Stimulated activated CD8-positive, alpha-beta memory T cell treated with anti-CD3 and anti-CD28 coated beads, Interleukin-2, amount 100 ng/mL, for 1 hour (primary cell): ENCODE data around the gene ADPRM.
"Not testable (repeated sequence)": the region's sequence is repeated elsewhere in the genome, so short reads cannot be mapped to it uniquely, and the experiment has no call there.

Source experiments
- DNase-seq, 2 donors: peaks; one replicate each; pipeline ENCODE4 v3.0.0-alpha.2; 2020; ENCODE audit warnings: low read depth in 2 of 2

The ADPRM gene

DNA sequence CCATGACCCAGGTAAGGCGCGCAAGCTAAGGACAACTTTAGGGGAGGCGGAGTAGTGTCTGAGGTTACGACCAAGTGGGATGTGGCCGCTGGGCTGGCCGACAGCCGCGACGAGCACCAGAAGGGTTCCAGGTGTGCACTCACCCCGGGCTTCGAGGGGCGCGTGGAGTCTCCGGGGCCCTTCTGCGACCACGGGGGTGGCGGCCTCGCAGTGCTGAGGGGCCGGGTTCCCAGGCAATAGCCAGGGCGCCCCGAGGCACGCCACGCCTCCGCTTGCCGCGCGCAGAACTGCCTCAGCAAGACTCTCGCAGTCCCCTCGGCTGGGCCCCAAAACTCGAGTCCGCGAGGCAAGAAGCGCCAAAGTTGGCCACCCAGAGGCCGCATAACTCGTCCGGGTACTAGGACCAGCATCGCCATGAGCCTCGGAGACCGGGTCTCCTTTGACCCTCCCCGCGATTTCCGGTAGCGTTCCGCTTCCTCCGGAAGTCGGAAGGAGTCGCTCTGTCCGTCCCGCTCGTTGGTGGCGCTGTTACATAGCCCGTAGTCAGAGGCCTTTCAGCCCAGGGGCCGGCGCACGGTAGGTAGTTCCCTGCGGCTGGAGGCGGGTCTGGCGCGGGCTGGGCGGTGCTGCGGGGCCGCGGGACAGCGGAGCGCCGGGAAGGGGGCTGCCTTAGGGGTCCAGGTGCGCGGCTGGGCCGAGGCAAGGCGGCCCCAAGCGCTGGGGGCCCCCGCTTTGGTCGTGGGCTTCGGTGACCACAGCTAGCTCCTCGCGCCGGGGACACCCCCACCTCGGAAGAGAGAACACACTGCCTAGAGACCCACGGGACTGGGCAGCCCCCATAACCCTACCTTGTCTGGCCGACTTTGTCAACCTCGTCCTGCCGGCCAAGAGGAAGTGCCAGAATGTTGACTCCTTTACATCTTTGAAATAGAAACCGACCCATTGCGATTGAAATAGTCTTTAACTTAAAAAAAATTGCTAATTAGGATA lies at the start of gene ADPRM, which contains the start of gene SCO1:
TSS of gene ADPRM (plus strand) at position 503 of the 990 bp plus-strand sequence. CDS start 7,333 bp downstream, outside the sequence.
TSS of gene SCO1 (minus strand) at position 442 of the 990 bp plus-strand sequence. CDS start at position 416, 26 bp downstream.
- peak; percentile 76 to 83 for DNase-seq

- no peak for DNase-seq
Observed at GRCh38 chr17:10648381-10648780, 49.0 kb upstream of the ADPRM start.

- DNase-seq = no peak
Observed at GRCh38 chr17:10648956-10649355, 48.4 kb upstream of the ADPRM start.

- no peak for DNase-seq
Observed at GRCh38 chr17:10649602-10650001, 47.8 kb upstream of the ADPRM start.

DNA sequence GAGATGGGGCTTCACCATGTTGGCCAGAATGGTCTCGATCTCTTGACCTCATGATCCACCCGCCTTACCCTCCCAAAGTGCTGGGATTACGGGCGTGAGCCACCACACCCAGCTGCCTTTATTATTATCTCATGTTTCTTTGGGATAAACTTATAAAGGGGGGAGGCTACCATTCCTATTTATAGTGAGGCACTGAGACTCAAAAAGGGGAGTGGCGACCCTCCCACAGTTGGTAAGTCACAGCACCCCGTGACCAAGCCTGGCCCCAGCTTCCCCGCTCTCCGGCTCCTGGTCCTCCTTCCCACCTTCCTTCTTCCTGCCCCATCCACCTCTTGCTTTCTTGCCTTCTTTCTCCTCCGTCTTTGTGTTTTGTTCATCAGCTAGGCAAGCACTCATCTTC lies 45.5 kb upstream of the ADPRM start:
- DNase-seq = no peak

- DNase-seq = no peak
Observed at GRCh38 chr17:10652984-10653659, 44.3 kb upstream of the ADPRM start.

DNA sequence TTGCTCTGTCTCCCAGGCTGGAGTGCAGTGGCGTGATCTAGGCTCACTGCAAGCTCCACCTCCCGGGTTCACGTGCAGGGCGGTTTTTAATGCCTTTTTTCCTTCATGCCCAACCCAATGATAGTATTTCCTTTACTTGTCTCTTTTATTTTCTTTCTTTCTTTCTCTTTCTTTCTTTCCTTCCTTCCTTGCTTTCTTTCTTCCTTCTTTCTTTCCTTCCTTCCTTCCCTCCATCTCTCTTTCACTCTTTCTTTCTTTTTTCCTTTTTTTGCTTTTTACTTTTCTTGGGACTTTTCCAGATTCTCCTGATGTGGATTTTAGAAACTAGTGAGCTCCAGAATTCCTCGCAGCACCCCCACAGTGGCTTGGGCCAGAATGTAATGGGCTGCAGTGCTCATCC lies 43.4 kb upstream of the ADPRM start:
- no peak for DNase-seq

DNA sequence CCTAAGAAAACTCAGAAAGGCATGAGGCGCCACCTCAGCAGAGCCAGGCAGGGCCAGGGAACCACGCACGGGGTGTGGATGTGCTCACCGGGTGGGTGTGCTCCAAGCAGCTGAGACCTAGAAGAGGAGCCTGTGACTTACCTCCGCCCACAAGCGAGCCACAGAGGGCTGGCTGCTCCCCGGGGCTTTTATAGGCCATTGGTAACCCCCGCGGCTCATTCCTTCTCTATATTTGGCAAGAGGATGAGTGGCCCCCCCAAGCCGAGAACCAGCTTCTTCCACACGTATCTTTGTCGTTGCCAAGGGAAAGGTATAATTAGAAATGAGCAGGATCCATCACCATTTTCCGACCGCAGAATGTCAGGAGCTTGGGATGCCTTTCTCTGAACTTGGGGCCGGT lies 40.2 kb upstream of the ADPRM start, which contains the start of gene MYH3:
TSS of gene MYH3 (minus strand) at position 162 of the 400 bp plus-strand sequence. CDS start 2,245 bp downstream, outside the sequence.
- DNase-seq = no peak

DNA sequence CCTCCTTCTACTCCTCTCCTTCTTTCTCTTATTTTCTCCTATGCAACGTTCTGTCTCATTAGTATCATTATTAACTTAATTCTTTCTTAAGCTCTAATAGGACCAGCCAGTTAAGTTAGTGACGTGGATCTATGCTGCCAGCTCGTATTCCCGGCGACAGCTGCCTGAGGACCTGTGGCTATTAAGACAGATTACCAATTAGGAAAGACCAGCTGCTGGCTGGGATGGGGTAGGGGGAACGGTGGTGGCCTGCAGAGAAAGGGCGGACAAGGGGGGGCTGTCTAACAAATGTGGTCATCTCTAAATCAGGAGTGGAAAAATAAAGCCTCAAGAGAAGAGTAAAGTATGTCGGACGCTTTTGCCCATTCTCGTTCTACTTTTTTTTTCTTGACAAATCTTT lies 39.5 kb upstream of the ADPRM start:
- no peak for DNase-seq

- no peak for DNase-seq
Observed at GRCh38 chr17:10661437-10661836, 36.0 kb upstream of the ADPRM start.

GRCh38 chr17:10663231-10663630 lies 34.2 kb upstream of the ADPRM start:
- DNase-seq = no peak

GRCh38 chr17:10664571-10664970 lies 32.8 kb upstream of the ADPRM start:
- DNase-seq = no peak

GRCh38 chr17:10666906-10667305 lies 30.5 kb upstream of the ADPRM start:
- no peak for DNase-seq

DNA sequence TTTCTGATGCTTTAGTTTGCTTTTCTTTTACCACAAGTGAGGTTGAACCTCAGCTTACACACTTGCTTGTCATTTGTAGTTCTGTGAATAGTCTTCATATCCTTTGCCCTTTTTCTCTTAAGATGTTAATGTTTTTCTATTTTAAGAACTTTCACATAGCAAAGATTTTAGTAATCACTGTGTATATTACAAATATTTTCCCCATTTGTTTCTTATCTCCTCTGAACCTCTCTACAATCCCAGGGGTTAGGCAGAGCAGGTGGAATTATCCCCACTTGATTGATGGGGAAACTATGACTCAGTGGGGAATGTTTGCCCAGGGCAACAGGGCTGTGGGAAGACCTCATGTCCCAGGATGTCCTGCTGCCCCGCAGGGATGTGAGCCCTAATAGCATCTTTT lies 28.6 kb upstream of the ADPRM start:
- no peak for DNase-seq

- DNase-seq = no peak
Observed at GRCh38 chr17:10673312-10673711, 24.1 kb upstream of the ADPRM start.

- DNase-seq = no peak
Observed at GRCh38 chr17:10674704-10675103, 22.7 kb upstream of the ADPRM start.

GRCh38 chr17:10681866-10682446 lies 15.4 kb upstream of the ADPRM start:
- no peak for DNase-seq

DNA sequence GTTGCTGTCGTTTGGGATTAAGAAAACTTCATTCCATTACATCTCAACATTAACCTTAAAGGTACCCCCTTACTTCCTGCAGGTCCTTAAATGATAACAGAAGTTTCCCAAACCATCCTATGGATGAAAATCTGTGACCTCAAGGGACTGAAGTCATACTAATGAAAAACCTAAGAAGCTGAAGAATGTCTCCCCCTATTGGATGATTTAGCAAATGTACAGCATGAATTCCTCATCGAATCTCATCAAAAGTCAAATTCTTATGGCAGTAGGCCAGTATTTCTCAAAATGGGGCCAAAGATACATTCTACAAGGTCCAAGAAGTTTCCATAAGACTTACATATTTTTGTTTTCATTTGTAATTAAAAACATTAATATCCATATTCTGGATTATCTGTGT lies 13.5 kb upstream of the ADPRM start:
- DNase-seq = no peak

DNA sequence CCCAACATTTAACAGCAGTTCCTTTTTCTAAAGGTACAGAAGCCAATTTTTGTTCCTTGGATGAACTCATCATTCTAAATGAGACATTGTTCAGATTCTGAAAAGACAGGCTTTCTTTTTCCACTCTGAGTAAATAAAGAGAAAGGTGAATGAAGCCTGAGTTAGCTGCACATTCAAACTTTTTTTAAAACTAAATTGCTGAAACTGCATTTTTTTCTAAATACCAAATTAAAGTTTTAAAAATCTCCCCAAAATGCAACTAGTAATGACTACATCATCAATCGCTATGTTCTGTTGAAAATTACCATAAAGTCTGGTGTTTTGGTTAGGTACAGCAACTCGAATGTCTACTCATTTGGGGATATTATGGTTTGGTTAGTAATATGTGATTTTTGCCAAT lies 9.9 kb upstream of the ADPRM start:
- DNase-seq = no peak

- not testable (repeated sequence) for DNase-seq
Observed at GRCh38 chr17:10695875-10696407, 1.5 kb upstream of the ADPRM start.

DNA sequence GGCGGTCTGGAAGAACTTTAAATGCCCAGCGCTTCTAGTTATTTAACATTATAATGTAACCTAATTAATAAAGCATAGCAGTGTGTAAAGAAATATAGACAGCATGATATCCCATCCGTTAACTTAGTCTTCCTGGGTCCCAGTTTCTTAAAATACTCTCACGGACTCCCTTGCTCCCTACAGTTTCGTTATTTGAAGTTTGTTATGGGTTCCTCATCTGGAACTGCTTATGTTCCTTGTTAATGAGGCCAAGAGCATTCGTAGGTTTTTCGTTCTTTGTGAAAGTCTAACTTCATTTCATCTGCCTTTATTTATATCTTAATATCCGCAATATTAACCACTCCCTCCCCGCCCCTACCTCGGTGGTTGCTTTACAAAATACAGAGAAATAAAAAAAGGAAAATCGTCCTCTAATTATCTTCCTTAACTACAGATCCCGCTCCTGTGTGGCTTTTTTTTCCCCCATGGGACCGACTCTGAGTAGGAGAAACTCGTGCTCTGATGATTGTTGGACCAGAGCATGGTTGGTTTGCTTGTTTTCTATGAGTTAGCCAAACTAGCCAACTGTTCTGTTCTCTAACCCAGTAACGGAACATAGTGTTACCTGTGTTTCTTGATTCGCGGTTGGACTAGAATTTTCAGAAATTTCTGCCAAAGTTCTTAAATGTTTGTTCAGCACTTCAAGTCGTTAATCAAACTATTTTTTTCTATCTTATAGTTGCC lies 863 bp downstream of the ADPRM start:
- DNase-seq = no peak
